GM21737 (cell line): ENCODE results near the gene HDAC5.
"Not testable (repeated sequence)": the region's sequence is repeated elsewhere in the genome, so short reads cannot be mapped to it uniquely, and the experiment has no call there.

ENCODE experiments used
- ATAC-seq: cut with Tn5 transposase; IDR thresholded peaks from one replicate; pipeline ENCODE4 v1.9.1; 2021; ENCODE audit warnings: mild to moderate bottlenecking, moderate library complexity; ENCODE audit not compliant: unreplicated experiment

HDAC5 gene

DNA sequence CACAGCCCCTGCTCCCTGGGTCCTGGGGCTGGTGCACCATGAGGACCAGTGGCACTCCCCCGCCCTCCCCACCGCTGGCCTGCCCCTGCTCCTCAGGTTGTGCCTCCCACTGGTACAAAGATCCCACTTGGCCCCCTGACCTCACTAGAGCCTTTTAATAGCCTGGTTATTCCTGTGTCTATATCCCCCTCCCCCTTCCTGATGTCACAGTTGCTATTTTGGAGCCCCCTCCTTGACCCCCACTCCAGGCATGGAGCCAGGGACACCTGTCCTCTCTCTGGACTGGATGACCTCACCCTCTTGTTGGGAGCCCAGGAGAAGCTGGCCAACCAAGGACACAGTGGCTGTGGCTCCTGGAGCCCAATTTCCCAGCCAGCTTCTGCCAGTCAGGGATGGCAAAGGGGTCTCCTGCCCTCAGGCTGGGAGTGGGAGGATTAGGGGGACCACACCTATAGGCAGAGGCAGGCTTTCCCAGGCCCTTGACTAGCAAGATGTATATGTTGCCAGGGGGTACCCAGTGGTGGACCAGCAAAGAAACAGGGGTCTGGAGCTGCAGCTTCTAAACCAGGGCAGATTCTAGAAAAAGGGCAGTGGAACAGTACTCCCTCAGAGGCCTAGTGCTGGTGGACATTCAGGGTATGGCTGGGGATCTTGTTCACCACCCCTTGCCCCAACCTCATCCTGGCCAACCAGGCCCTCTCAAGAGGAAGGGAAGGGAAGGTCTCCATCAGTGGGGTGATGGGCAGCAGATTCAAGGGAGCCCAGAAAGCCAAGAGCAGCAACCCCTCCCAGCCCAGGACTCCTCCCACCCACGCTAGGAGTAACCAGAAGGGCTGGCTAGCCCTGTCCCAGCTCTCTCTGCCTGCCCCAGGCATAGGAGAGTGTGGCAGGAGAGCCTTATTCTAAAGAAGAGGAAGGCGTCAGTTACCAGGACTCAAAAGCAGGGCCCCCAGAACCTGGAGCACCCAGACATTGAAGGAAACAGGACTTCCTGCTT, 10.9 kb downstream of the HDAC5 start:
- ATAC-seq = no peak

DNA sequence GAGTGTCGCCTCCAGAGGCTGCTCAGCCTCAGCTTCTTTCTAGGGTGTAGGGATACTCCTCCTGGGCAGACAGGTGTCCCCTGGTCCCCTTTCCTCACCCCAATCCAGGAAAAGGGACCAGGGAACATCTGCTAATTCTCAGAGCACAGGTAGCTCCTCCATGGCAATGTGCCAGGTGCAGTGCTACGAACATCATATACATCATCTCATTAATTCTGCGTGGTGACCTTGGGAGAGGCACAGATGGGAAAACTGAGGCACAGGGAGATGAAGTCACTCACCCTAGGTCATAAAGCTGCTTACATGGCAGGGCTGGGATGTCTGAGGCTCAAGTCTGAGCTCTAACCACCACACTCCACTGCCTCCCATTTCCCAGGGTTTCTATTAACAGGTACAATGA, 11.7 kb downstream of the HDAC5 start:
- no peak for ATAC-seq

DNA sequence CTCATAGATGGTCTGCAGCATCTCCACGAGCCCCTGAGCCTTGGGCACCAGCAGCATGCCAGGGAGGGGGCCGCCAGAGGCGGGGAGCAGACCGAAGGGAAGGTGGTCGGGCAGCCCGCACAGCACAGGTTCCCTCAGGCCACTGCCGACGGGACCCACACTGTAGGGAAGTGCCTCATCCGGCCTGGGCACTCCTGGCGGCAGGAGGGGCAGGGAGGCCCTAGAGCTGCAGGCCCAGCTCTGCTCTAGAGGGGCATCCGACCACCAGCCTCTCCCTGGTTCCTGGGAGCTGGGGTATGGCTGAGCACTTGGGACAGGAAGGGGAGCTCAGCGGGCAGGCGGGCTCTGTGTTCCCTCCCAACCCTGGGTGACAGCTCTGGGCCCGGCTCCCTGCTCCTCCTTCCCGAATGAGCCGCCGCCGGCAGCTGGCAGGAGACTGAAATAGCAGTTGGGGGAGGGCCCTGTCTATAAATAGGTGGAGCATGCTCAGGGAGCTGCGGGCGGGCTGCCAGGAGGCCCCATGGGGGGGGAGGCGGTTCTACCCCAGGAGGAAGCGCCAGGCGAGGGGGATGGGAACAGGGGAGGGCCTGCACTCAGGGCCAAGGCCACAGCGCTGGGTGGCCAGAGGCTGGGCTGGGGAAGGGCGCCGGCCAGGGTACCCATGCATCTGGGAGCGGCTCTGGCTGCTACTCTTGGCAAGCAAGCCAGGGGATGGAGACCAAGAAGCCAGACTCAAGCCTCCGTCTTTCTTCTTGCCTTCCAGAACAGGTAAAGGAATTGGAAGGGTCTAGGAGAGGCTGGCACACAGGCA, 12.4 kb downstream of the HDAC5 start:
- peak; percentile 66 for ATAC-seq

DNA sequence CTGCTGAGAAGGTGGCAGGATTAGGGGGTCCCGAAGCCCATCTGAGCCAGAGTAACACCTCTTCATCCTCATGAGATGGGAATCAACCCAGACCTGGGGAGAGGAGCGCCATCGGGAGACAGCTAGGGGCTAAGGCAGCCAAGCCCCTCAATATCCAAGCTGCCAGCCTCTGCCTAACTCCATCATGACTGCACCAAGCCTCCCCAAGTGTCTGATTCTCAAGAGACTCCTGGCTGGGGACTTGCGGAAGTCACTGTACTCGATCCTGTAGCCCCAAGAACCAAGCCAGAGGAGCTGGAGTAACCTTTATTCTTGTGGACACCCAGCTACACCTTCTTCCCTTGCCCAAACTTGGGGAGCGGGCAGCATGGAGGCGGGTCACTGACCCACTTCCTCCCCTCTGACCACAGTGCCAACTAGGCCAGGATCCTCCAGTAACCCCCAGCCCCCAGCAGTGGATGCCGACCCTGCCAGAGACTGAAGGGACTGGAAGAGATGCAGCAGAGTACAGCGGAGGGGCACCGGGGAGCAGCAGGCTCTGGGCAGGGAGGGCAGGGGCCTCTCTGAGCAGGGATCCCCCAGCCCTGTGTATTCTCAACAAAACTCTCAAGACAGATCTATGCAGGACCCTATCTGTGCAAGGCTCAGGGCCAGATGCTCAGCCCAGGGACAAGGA, 13.3 kb downstream of the HDAC5 start:
- no peak for ATAC-seq

DNA sequence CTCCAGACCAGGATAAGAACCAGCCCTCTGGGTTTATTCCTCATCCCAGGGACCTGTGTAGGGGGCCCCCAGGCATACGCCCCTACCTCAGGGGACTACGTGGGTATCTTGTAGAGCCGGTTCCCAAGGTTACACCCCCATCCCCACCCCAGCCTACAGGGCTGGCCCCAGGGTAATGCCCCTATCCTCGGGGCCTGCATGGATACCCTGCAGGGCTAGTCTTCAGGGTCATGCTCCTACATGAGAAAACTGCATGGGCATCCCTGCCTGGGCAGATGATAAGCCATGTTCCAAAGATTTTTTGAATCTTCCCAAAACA, 14.2 kb downstream of the HDAC5 start:
- no peak for ATAC-seq

- no peak for ATAC-seq
Measured at GRCh38 chr17:44108440-44109311, 14.8 kb downstream of the HDAC5 start.

DNA sequence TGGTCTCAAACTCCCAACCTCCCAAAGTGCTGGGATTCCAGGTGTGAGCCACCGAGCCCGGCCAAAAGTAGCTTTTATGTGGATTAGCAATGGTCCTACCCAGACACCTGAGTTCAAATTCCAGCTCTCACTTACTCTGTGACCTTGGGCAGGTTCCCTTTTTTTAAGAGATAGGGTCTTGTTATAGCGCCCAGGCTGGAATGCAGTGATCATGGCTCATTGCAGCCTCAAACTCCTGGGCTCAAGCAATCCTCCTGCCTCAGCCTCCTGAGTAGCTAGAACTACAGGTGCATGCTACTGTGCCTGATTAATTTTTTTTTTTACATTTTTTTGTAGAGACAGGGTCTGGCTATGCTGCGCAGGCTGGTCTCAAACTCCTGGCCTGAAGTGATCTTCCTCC, 16.6 kb downstream of the HDAC5 start:
- no peak for ATAC-seq

DNA sequence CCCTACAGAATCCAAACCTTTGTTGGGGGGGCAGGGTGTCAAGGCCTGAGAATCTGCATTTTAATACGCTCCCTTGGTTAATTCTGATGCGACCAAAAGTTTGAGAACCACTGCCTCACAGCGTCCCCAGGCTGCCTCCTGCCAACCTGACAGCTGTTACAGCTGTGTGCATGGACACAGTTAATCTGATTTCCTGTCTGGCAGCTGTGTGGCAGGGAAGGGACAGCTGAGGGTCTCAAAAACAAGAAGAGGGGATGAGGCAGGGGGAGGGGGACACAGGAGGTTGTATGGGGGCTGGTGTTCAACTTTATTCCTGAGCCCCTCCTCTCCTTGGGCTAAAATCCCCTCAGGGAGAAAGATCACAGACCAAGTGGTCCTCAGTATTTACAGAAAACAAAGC, 17.5 kb downstream of the HDAC5 start:
- ATAC-seq = no peak

- no peak for ATAC-seq
Measured at GRCh38 chr17:44105483-44105882, 18.0 kb downstream of the HDAC5 start.

DNA sequence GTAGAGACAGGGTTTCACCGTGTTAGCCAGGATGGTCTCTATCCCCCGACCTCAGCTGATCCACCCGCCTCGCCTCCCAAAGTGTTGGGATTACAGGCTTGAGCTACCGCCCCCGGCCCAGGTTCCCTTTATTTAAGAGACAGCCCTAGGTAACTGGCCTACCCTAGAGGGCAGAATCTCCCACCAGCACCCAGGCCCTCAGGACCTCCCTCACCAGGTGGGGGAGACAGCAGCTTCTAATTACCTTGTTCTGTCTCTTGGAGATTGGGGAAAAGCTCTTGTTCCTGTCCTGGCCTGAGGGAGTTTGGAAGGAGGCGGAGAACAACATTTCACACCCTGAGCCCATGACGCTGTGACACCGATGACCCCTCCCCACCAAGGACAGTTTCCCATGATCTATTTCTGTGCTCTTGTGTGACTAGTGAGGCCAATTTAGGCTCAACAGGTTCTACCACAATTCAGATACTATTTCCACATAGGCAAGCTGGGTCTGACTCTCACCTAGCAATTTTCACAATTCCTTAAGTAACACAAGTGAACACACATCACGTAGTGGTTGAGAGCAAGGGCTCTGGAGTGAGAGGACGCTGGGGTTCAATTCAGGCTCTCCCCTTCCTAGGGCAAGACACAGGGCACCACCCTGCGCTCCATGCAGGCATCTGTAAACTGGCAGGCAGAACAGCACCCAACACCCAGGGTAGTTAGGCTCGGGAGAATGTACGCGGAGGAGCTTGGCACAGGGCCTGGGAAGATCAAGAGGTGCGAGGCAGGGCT, 20.4 kb downstream of the HDAC5 start:
- no peak for ATAC-seq

GRCh38 chr17:44101858-44102257, 21.6 kb downstream of the HDAC5 start:
- not testable (repeated sequence) for ATAC-seq

DNA sequence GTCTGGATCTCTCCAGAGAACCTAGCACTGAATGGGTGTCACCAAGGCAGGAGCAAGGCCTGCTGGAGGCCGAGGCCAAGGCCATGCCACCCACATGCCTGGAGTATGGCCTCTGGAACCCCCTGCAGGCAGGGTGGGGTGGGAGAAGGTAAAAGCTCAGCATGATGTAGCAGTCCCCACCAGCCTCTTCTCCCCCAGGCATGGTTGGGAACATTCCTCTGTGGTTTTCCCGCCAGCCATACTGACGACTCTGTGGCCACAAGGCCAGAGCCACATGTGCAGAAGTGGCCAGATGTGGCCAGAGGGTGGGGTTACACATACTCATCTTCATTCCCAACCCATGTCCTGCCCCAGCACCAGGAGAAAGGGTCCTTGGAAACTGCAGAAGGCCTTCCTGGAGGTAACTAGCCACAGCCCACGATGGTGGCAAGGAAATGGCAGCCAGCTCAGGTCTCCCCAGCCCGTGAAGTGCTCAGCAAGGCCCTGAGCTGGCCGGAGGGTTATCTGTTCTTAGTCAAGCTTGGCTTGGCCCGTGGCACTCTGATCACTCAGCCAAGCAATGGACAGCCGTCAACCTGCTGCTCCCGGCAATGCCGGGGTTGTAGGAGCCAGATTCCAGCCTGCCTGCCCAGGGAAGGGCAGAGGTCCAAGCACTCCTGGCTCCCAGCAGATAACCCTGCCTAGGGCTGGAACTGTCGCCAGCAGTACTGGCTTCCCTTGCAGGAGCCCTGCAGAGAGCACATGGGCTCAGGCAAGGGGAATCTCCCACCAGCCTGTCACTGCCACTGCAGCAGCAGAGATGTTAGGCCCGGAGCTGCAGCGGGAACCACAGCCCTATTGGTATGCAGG, 26.1 kb downstream of the HDAC5 start:
- no peak for ATAC-seq

GRCh38 chr17:44095647-44096496, 27.6 kb downstream of the HDAC5 start:
- no peak for ATAC-seq

DNA sequence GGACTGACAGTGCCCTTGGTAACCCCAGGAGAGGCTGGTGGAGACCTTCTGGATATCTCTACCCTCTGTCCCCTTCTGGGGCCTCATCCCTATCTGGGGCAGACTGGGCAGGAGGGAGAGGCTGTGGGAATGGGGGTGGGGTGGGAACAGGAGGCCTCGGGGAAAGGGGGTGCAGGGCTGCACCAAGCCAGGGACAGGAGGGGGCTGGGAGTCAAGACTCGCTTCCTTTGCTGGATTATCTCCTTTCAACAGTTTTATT, 28.1 kb downstream of the HDAC5 start:
- ATAC-seq = no peak

DNA sequence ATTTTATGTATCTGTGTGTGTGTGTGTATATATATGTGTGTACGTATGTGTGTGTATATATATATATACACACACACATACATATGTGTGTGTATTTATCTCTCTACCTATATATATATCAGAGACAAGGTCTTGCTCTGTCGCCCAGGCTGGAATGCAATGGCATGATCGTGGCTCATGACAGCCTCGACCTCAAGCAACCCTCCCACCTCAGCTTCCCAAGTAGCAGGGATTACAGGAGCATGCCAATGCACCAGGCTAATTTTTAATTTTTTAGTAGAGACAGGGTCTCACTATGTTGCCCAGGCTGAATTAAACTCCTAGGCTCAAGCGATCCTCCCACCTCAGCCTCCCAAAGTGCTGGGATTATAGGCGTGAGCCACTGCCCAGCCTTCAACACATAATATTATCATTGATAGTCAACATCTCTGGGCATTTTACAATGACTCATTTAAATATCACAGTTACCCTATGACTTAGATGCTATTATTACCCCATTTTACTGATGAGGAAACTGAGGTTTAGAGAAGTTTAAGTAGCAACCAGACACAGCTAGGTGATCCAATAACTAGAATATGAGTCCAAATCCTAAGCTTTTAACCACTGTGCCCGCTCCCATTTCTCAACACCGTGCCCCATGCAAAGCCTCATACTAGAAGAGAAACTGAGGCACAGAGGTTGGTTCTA, 28.6 kb downstream of the HDAC5 start:
- no peak for ATAC-seq

- ATAC-seq = no peak
Measured at GRCh38 chr17:44093231-44093900, 30.1 kb downstream of the HDAC5 start.

GRCh38 chr17:44092051-44092450, 31.4 kb downstream of the HDAC5 start:
- ATAC-seq = no peak
